HCT116 (cell line): ENCODE data around the gene DNAJC4. TPM values are rescaled to one million over a fixed set of nuclear protein-coding genes. Genes with fewer than 3 reads are reported as not detected.

Experiments
- ATAC-seq: fragments of 200-7000 bp; cut with Tn5 transposase; 2 replicates; pipeline ENCODE4 v1.9.1; 2020; ENCODE audit warnings: mild to moderate bottlenecking, moderate library complexity
- BruUV-seq: library from RNA; stranded (reverse); fragments of 400-500 nt; replicated peaks from 2 replicates; lab custom pipeline; 2021; lab: Mats Ljungman, UMichigan
- CTCF ChIA-PET: fragments of 300-600 bp; sonication (Branson Sonifier 250); formaldehyde crosslinking; loops from one replicate; lab custom pipeline; 2021; ENCODE audit warnings: antibody characterized with exemption; lab: Charles Lee
- POLR2A ChIA-PET: fragments of 300-600, 350-600 bp; sonication (Branson Sonifier 250); formaldehyde crosslinking; loops from one replicate; lab custom pipeline; 2021; ENCODE audit warnings: antibody characterized with exemption; lab: Charles Lee
- RAD21 ChIA-PET, 2 experiments: fragments of 300-600 bp; sonication (Branson Sonifier 250); formaldehyde crosslinking; loops; one replicate each; lab custom pipeline; 2023; ENCODE audit warnings: low total read pairs in 2 of 2; ENCODE audit not compliant: uncharacterized antibody in 2 of 2, unreplicated experiment in 2 of 2, low non-redundant PET in 1 of 2; lab: Charles Lee
- DNase-seq: peaks from one replicate; pipeline ENCODE4 v3.0.0-alpha.2; 2010; ENCODE audit warnings: low read depth, low spot score
- H2AFZ ChIP-seq: fragments of 200-600 bp; shearing (Covaris generic), sonication (generic); 2 replicates; pipeline ENCODE4 v1.6.1; 2017; ENCODE audit warnings: low read depth, mixed run types, mixed read lengths, antibody characterized with exemption, low read length; ENCODE audit not compliant: poor library complexity, severe bottlenecking
- H3K27ac ChIP-seq: 2 replicates; pipeline ENCODE4 v1.5.1; 2012; ENCODE audit warnings: low read depth, low read length
- H3K27me3 ChIP-seq: fragments of 200-600 bp; sonication (generic); 2 replicates; pipeline ENCODE4 v1.6.1; 2016; ENCODE audit warnings: mixed run types, low read length, mixed read lengths; ENCODE audit not compliant: insufficient read depth
- H3K36me3 ChIP-seq, 2 experiments: fragments of 200-500 bp in 1 of 2; fragments of 200-600 bp in 1 of 2; sonication (Bioruptor generic) in 1 of 2; sonication (generic) in 1 of 2; 2 replicates each; pipeline versions ENCODE4 v1.5.1 to v1.6.1; 2014 to 2016; ENCODE audit warnings: low read length in 2 of 2, inconsistent platforms in 1 of 2, mixed read lengths in 1 of 2, mixed run types in 1 of 2; ENCODE audit not compliant: insufficient read depth in 2 of 2, control insufficient read depth in 1 of 2
- H3K4me1 ChIP-seq, 2 experiments: fragments of 200-600 bp in 1 of 2; sonication (generic) in 1 of 2; 2 replicates each; pipeline versions ENCODE4 v1.5.1 to v1.6.1; 2012 to 2017; ENCODE audit warnings: low read length in 2 of 2, inconsistent platforms in 1 of 2, mild to moderate bottlenecking in 1 of 2, mixed read lengths in 1 of 2, mixed run types in 1 of 2, moderate library complexity in 1 of 2; ENCODE audit not compliant: insufficient read depth in 2 of 2, control insufficient read depth in 1 of 2
- H3K4me2 ChIP-seq: fragments of 200-600 bp; sonication (generic); 2 replicates; pipeline ENCODE4 v1.6.1; 2017; ENCODE audit warnings: mixed run types, low read length, mixed read lengths
- H3K4me3 ChIP-seq, 2 experiments: fragments of 200-600 bp in 1 of 2; sonication (generic) in 1 of 2; replicated peaks in 1 of 2; 2 replicates each; pipeline ENCODE4 v1.5.1; 2011 to 2016; ENCODE audit warnings: low read length in 2 of 2, control low read depth in 1 of 2, low read depth in 1 of 2, mild to moderate bottlenecking in 1 of 2, mixed read lengths in 1 of 2, mixed run types in 1 of 2
- H3K79me2 ChIP-seq: fragments of 200-600 bp; sonication (generic); 2 replicates; pipeline ENCODE4 v1.6.1; 2017; ENCODE audit warnings: mild to moderate bottlenecking, mixed run types, low read length, moderate library complexity, mixed read lengths; ENCODE audit not compliant: insufficient read depth
- H3K9ac ChIP-seq: fragments of 200-600 bp; sonication (generic); 2 replicates; pipeline ENCODE4 v1.6.1; 2016; ENCODE audit warnings: low read length, mixed read lengths
- H3K9me2 ChIP-seq: fragments of 200-600 bp; sonication (generic), shearing (Covaris generic); 2 replicates; pipeline ENCODE4 v1.6.1; 2017; ENCODE audit warnings: mixed run types, mild to moderate bottlenecking, moderate library complexity; ENCODE audit not compliant: insufficient read depth
- H3K9me3 ChIP-seq, 2 experiments: fragments of 200-500 bp in 1 of 2; fragments of 200-600 bp in 1 of 2; sonication (Bioruptor generic) in 1 of 2; sonication (generic) in 1 of 2; 2 replicates each; pipeline ENCODE4 v1.6.1; 2014 to 2017; ENCODE audit warnings: low read length in 2 of 2, mixed read lengths in 2 of 2, inconsistent platforms in 1 of 2, low read depth in 1 of 2, mild to moderate bottlenecking in 1 of 2, mixed run types in 1 of 2, moderate library complexity in 1 of 2; ENCODE audit not compliant: control insufficient read depth in 1 of 2, insufficient read depth in 1 of 2
- H4K20me1 ChIP-seq: fragments of 200-600 bp; sonication (generic), shearing (Covaris generic); 2 replicates; pipeline ENCODE4 v1.6.1; 2017; ENCODE audit warnings: mixed run types, mild to moderate bottlenecking, moderate library complexity; ENCODE audit not compliant: insufficient read depth
- MAX ChIP-seq: IDR thresholded peaks from 2 replicates; pipeline ENCODE4 v1.6.1; 2012
- POLR2A ChIP-seq: IDR thresholded peaks from 2 replicates; pipeline ENCODE4 v1.7.0; 2011; ENCODE audit warnings: borderline replicate concordance; ENCODE audit not compliant: insufficient read depth, insufficient read length; ENCODE audit errors: extremely low read depth
- RAD21 ChIP-seq: IDR thresholded peaks from 2 replicates; pipeline ENCODE4 v1.6.1; 2012; ENCODE audit warnings: low read depth, mild to moderate bottlenecking
- SP1 ChIP-seq: IDR thresholded peaks from 2 replicates; pipeline ENCODE4 v1.6.1; 2012; ENCODE audit warnings: low read depth
- SRF ChIP-seq: IDR thresholded peaks from 2 replicates; pipeline ENCODE4 v1.6.1; 2012; ENCODE audit warnings: low read depth
- intact Hi-C: fragments of 100-400 bp; cut with micrococcal nuclease; formaldehyde crosslinking; loops from 2 replicates; pipeline ENCODE4 v1.10.0; 2022
- total RNA-seq: library from RNA; stranded (reverse); gene quantifications from one replicate; pipeline ENCODE4 v1.2.1, GENCODE V29; 2021; ENCODE audit not compliant: unreplicated experiment

Gene DNAJC4
- total RNA-seq, 1 experiment from 2014 or later = 25.8 TPM

- intact Hi-C loops = no loop called here
- H3K36me3 ChIP-seq = peaks cover 0 to 6% of the 10 kb centered on the region in 2 experiments; a peak in 1 of 4 replicates
- H3K27me3 ChIP-seq = no peaks in the 10 kb centered on the region
- TF ChIP-seq MAX (no peak), POLR2A (no peak)
- TF ChIP-seq, all 23 proteins: peak for 0
- Histone ChIP-seq H3K4me1 (no peaks in the 10 kb centered on the region), H2AFZ (no peak overlapping the region), H3K9me3 (no peaks in the 10 kb centered on the region), H3K4me2 (no peak overlapping the region), H3K79me2 (no peaks in the 10 kb centered on the region), H4K20me1 (no peaks in the 10 kb centered on the region), H3K9ac (no peak overlapping the region), H3K4me3 (no peak overlapping the region), H3K9me2 (no peaks in the 10 kb centered on the region), H3K27ac (no peak overlapping the region)
- POLR2A ChIA-PET = no interaction called here
- RAD21 ChIA-PET = no interaction called here
- ATAC-seq (no peak), DNase-seq (no peak)
- no TSS peak for BruUV-seq
- CTCF ChIA-PET = no interaction called here
These were observed 11.0 kb upstream of the DNAJC4 start for GRCh38 chr11:64219354-64219684.

- intact Hi-C loops = no loop called here
- CTCF ChIA-PET = no interaction called here
- Histone ChIP-seq H3K27me3 (no peaks in the 10 kb centered on the region), H4K20me1 (no peaks in the 10 kb centered on the region), H3K9ac (no peak overlapping the region), H3K79me2 (peaks cover 3% of the 10 kb centered on the region; the same call in 1 of the 2 replicates), H3K4me1 (peaks cover 0 to under 1% of the 10 kb centered on the region in 2 experiments; a peak in 1 of 4 replicates), H3K27ac (no peak overlapping the region), H3K9me2 (no peaks in the 10 kb centered on the region), H3K36me3 (peaks cover 0 to 6% of the 10 kb centered on the region in 2 experiments; a peak in 1 of 4 replicates), H3K4me3 (no peak overlapping the region), H3K4me2 (no peak overlapping the region), H3K9me3 (no peaks in the 10 kb centered on the region), H2AFZ (no peak overlapping the region)
- ATAC-seq = no peak
- BruUV-seq = no TSS peak
- no peak for TF ChIP-seq SP1
- TF ChIP-seq SRF = no peak
- TF ChIP-seq RAD21 = no peak
- no peak for DNase-seq
- POLR2A ChIA-PET = no interaction called here
- RAD21 ChIA-PET = no interaction called here
These were observed 10.6 kb upstream of the DNAJC4 start for GRCh38 chr11:64219755-64220154.
